Neural progenitor cell (in vitro differentiated cells): Measurements from ENCODE around the gene NPM1. TPM values are rescaled to one million over a fixed set of nuclear protein-coding genes. Genes with fewer than 3 reads are reported as not detected.

ENCODE experiments used
- DNase-seq: peaks from one replicate; pipeline ENCODE4 v3.0.0-alpha.2; 2016; ENCODE audit warnings: low spot score
- H2AFZ ChIP-seq: fragments of 200-600 bp; sonication (generic); replicated peaks from 2 replicates; pipeline ENCODE4 v1.6.1; 2016; ENCODE audit warnings: antibody characterized with exemption
- H3F3A ChIP-seq: fragments of 200-600 bp; sonication (generic); 2 replicates; pipeline ENCODE4 v1.6.1; 2016; ENCODE audit warnings: antibody characterized with exemption, low read depth
- H3K27ac ChIP-seq: fragments of 200-600 bp; sonication (generic); 2 replicates; pipeline ENCODE4 v1.5.1; 2016; ENCODE audit warnings: mild to moderate bottlenecking
- H3K27me3 ChIP-seq: fragments of 200-600 bp; sonication (generic); 2 replicates; pipeline ENCODE4 v1.6.1; 2016; ENCODE audit warnings: mild to moderate bottlenecking, moderate library complexity
- H3K36me3 ChIP-seq: fragments of 200-600 bp; sonication (generic); 2 replicates; pipeline ENCODE4 v1.5.1; 2016
- H3K4me1 ChIP-seq: fragments of 200-600 bp; sonication (generic); 2 replicates; pipeline ENCODE4 v1.6.1; 2016; ENCODE audit warnings: mixed run types
- H3K4me2 ChIP-seq: fragments of 200-600 bp; sonication (generic); 2 replicates; pipeline ENCODE4 v1.6.1; 2016
- H3K4me3 ChIP-seq: fragments of 200-600 bp; sonication (generic); 2 replicates; pipeline ENCODE4 v1.5.1; 2016
- H3K79me2 ChIP-seq: fragments of 200-600 bp; sonication (generic); 2 replicates; pipeline ENCODE4 v1.6.1; 2016; ENCODE audit warnings: low read depth
- H3K9ac ChIP-seq: fragments of 200-600 bp; sonication (generic); 2 replicates; pipeline ENCODE4 v1.6.1; 2016
- H3K9me3 ChIP-seq: fragments of 200-600 bp; sonication (generic); 2 replicates; pipeline ENCODE4 v1.5.1; 2016; ENCODE audit warnings: low read depth
- H4K20me1 ChIP-seq: fragments of 200-600 bp; sonication (generic); 2 replicates; pipeline ENCODE4 v1.6.1; 2016; ENCODE audit warnings: low read depth
- H3K27ac Mint-ChIP-seq: 3 replicates; pipeline ENCODE4 v1.8.0; 2021; ENCODE audit warnings: mixed read lengths
- H3K27me3 Mint-ChIP-seq: 2 replicates; pipeline ENCODE4 v1.8.0; 2022; ENCODE audit warnings: low read depth, mild to moderate bottlenecking, inconsistent platforms, moderate library complexity, mixed read lengths; ENCODE audit not compliant: insufficient read depth
- H3K36me3 Mint-ChIP-seq: 3 replicates; pipeline ENCODE4 v1.8.0; 2021; ENCODE audit warnings: mixed read lengths
- H3K4me1 Mint-ChIP-seq: 3 replicates; pipeline ENCODE4 v1.8.0; 2021; ENCODE audit warnings: mixed read lengths
- H3K4me3 Mint-ChIP-seq: 3 replicates; pipeline ENCODE4 v1.8.0; 2021; ENCODE audit warnings: mild to moderate bottlenecking, moderate library complexity, mixed read lengths
- H3K9me3 Mint-ChIP-seq: 3 replicates; pipeline ENCODE4 v1.8.0; 2020; ENCODE audit warnings: mixed read lengths
- EZH2 ChIP-seq: fragments of 200-600 bp; sonication (generic); IDR thresholded peaks from 2 replicates; pipeline ENCODE4 v1.6.1; 2017; ENCODE audit warnings: antibody characterized with exemption, mild to moderate bottlenecking, moderate library complexity
- EZH2phosphoT487 ChIP-seq: fragments of 200-600 bp; sonication (generic); IDR thresholded peaks from 2 replicates; pipeline ENCODE4 v1.6.1; 2017; ENCODE audit warnings: antibody characterized with exemption
- total RNA-seq: library from RNA; depleted of rRNA; stranded (reverse); fragments of >200 nt; gene quantifications from 2 replicates; pipeline ENCODE4 v1.2.3, GENCODE V29; 2015; ENCODE audit warnings: low replicate concordance
- TF ChIP-seq, protein P1 (sequence below): fragments of 200-600 bp; sonication (generic); IDR thresholded peaks from 2 replicates; pipeline ENCODE4 v1.5.1; 2017; ENCODE audit warnings: antibody characterized with exemption, mild to moderate bottlenecking

The NPM1 gene
- total RNA-seq, 1 donor from 2014 or later = 3,685 TPM

DNA sequence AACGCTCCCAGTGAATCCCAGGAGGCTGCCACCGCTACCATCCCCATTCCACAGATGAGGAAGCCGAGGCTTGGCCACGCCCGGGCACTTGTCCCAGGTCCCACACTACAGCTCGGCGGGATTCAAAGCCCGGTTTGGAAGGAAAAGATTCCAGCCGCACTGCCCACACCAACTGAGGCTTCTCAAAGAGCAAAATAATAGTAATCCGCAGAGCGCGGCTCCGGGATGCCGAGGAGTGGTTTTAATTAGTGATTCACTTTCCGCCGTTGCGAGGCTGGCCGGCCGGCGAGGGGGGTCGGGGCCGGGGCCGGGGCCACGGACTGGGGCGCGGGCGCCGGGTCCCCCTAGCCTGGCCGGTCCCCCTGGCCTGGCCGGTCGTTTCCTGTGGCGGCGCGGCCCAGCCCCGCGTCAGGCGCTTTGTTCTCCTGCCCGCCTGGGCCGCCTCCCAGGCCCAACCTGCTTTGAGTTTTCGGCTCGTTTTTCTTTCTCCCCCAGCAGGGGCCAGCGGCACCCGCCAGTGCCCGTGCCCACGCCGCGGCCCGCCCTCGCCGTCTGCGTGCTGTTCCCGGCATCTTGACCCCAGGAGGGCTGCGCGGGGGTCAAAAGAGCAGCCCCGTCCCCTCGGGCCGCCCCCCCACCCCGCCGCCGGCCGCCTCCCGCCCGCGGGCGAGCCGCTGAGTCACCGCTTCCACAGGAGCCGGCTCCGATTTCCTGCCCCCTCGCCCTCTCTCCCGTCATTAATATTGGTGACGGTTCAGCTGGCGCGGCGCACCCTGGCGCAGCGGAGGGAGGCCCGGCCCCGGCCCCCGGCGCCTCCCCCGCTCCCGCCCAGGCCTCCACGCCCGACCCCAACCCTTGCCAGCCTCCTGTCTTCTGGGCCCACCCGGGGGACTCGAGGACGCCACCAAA, 63.0 kb downstream of the NPM1 start:
- no peak for TF ChIP-seq EZH2
- TF ChIP-seq, protein P1, sequence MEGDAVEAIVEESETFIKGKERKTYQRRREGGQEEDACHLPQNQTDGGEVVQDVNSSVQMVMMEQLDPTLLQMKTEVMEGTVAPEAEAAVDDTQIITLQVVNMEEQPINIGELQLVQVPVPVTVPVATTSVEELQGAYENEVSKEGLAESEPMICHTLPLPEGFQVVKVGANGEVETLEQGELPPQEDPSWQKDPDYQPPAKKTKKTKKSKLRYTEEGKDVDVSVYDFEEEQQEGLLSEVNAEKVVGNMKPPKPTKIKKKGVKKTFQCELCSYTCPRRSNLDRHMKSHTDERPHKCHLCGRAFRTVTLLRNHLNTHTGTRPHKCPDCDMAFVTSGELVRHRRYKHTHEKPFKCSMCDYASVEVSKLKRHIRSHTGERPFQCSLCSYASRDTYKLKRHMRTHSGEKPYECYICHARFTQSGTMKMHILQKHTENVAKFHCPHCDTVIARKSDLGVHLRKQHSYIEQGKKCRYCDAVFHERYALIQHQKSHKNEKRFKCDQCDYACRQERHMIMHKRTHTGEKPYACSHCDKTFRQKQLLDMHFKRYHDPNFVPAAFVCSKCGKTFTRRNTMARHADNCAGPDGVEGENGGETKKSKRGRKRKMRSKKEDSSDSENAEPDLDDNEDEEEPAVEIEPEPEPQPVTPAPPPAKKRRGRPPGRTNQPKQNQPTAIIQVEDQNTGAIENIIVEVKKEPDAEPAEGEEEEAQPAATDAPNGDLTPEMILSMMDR = no peak
- TF ChIP-seq EZH2phosphoT487 = no peak
- Histone ChIP-seq H3K27ac (no peak overlapping the region), H3K9ac (no peak overlapping the region), H3K4me1 (peaks cover 12% of the 10 kb centered on the region), H3K4me3 (peak overlapping the region; percentile 46), H3K9me3 (no peaks in the 10 kb centered on the region), H3K27me3 (peaks cover 34% of the 10 kb centered on the region), H3F3A (peaks cover 15% of the 10 kb centered on the region), H3K4me2 (peak overlapping the region; percentile 80), H2AFZ (peak overlapping the region; percentile 85), H4K20me1 (no peaks in the 10 kb centered on the region), H3K79me2 (no peaks in the 10 kb centered on the region), H3K36me3 (no peaks in the 10 kb centered on the region)
- H3K27ac Mint-ChIP-seq = no peak overlapping the region
- peaks cover 17% of the 10 kb centered on the region for H3K27me3 Mint-ChIP-seq
- peak overlapping the region; percentile 79 for H3K4me3 Mint-ChIP-seq
- peaks cover 66% of the 10 kb centered on the region for H3K4me1 Mint-ChIP-seq
- peaks cover 5% of the 10 kb centered on the region for H3K36me3 Mint-ChIP-seq
- H3K9me3 Mint-ChIP-seq = no peaks in the 10 kb centered on the region
- peak; percentile 69 for DNase-seq

DNA sequence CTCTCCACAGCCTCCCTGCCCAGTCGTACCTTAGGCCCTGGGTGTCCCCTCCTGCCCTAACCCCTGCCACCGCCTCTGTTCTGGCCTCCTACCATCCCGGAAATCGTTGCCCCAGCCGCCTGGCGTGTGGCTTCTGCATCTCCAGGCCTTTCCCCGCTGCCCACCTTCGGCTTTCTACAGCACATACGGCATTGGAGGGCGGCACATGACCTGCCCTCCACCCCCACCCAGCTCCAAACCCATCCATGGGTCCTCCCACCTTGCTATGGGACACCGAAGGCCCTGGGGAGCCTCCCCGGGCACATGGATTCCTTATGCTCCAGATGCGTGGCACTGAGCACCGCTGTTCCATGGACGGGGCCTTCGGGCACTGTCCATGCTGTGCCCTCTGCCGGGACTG, 63.8 kb downstream of the NPM1 start:
- peaks cover 15% of the 10 kb centered on the region for H3F3A ChIP-seq
- H3K27ac ChIP-seq = no peak overlapping the region
- no peak overlapping the region for H3K27ac Mint-ChIP-seq
- H3K4me3 Mint-ChIP-seq = peak overlapping the region; percentile 79
- H3K79me2 ChIP-seq = no peaks in the 10 kb centered on the region
- peaks cover 17% of the 10 kb centered on the region for H3K27me3 Mint-ChIP-seq
- TF ChIP-seq, protein P1 = no peak
- TF ChIP-seq EZH2 (no peak), EZH2phosphoT487 (no peak)
- peaks cover 12% of the 10 kb centered on the region for H3K4me1 ChIP-seq
- peak overlapping the region; percentile 46 for H3K4me3 ChIP-seq
- H3K9me3 Mint-ChIP-seq = no peaks in the 10 kb centered on the region
- no peaks in the 10 kb centered on the region for H3K9me3 ChIP-seq
- H2AFZ ChIP-seq = peak overlapping the region; percentile 85
- H3K27me3 ChIP-seq = peaks cover 34% of the 10 kb centered on the region
- H3K9ac ChIP-seq = no peak overlapping the region
- H3K36me3 Mint-ChIP-seq = peaks cover 5% of the 10 kb centered on the region
- peaks cover 66% of the 10 kb centered on the region for H3K4me1 Mint-ChIP-seq
- H3K4me2 ChIP-seq = peak overlapping the region; percentile 80
- no peaks in the 10 kb centered on the region for H3K36me3 ChIP-seq
- DNase-seq = no peak
- H4K20me1 ChIP-seq = no peaks in the 10 kb centered on the region

DNA sequence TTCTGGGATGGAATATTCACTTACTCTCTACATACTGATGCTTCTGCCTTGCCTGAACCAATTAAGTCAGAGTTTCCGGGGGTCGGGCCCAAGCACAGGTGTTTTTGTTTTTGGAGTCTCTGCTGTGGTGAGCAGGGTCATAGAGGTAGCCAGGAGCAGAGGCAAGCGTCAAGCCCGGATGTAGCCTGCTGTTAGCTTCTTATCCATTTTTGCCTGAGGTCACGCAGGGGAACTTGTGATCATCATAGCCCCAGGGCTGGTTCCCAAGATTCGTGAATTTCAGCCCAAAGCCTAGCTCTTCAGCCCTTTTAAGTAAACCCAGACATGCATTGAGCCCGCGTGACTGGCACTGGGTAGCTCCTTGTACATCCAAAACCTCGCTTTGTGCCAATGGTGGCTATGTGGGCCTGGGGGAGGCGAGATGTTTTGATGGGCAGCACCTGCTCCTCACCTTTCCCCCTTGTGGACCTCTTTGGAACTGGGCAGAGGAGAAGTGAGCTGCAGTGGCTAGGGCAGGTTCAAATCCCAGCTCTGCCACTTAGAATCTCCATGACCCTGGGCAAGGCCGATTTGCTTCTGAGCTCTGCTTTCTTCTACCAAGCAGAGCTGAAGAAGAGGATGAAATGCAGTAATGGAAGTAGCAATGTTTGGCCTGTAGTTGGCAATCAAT, 65.5 kb downstream of the NPM1 start:
- no peaks in the 10 kb centered on the region for H3K9me3 Mint-ChIP-seq
- H4K20me1 ChIP-seq = no peaks in the 10 kb centered on the region
- peaks cover 12% of the 10 kb centered on the region for H3K4me1 ChIP-seq
- no peak overlapping the region for H3K27ac ChIP-seq
- peaks cover 57% of the 10 kb centered on the region for H3K4me1 Mint-ChIP-seq
- no peak overlapping the region for H3K4me2 ChIP-seq
- no peak overlapping the region for H3K9ac ChIP-seq
- H3K36me3 ChIP-seq = no peaks in the 10 kb centered on the region
- H3F3A ChIP-seq = peaks cover 15% of the 10 kb centered on the region
- peak overlapping the region; percentile 54 for H3K27ac Mint-ChIP-seq
- no peaks in the 10 kb centered on the region for H3K79me2 ChIP-seq
- peaks cover 34% of the 10 kb centered on the region for H3K27me3 ChIP-seq
- no peaks in the 10 kb centered on the region for H3K9me3 ChIP-seq
- H3K36me3 Mint-ChIP-seq = peaks cover 8% of the 10 kb centered on the region
- TF ChIP-seq EZH2 = no peak
- TF ChIP-seq EZH2phosphoT487 = no peak
- TF ChIP-seq, protein P1 = peak; percentile 12
- no peak overlapping the region for H2AFZ ChIP-seq
- no peak for DNase-seq
- no peak overlapping the region for H3K4me3 ChIP-seq
- H3K4me3 Mint-ChIP-seq = peak overlapping the region; percentile 54
- peaks cover 17% of the 10 kb centered on the region for H3K27me3 Mint-ChIP-seq
